Mesothelial cell of epicardium (in vitro differentiated cells): ENCODE measurements around the gene GPR68. TPM values are rescaled to one million over a fixed set of nuclear protein-coding genes. Genes with fewer than 3 reads are reported as not detected.

Source experiments
- DNase-seq, 2 experiments: peaks; one replicate each; pipeline ENCODE4 v3.0.0; 2021; ENCODE audit warnings: low spot score in 2 of 2; ENCODE audit not compliant: unreplicated experiment in 2 of 2
- H3K27ac Mint-ChIP-seq: 2 replicates; pipeline ENCODE4 v1.8.0; 2021; ENCODE audit warnings: mixed read lengths
- H3K27me3 Mint-ChIP-seq: 2 replicates; pipeline ENCODE4 v1.8.0; 2021; ENCODE audit warnings: low read depth, mixed read lengths
- H3K36me3 Mint-ChIP-seq: 2 replicates; pipeline ENCODE4 v1.8.0; 2021; ENCODE audit warnings: mixed read lengths
- H3K4me1 Mint-ChIP-seq: 2 replicates; pipeline ENCODE4 v1.8.0; 2021; ENCODE audit warnings: mixed read lengths
- H3K4me3 Mint-ChIP-seq: 2 replicates; pipeline ENCODE4 v1.8.0; 2021; ENCODE audit warnings: mild to moderate bottlenecking, moderate library complexity, mixed read lengths
- H3K9me3 Mint-ChIP-seq: 2 replicates; pipeline ENCODE4 v1.8.0; 2021; ENCODE audit warnings: mixed read lengths
- total RNA-seq: library from RNA; stranded (reverse); gene quantifications from 3 replicates; pipeline ENCODE4 v1.2.1, GENCODE V29; 2021
- TF ChIP-seq, protein P1 (sequence below): fragments of 200-600 bp; sonication (generic); IDR thresholded peaks from one replicate; pipeline ENCODE4 v1.5.0; 2021; ENCODE audit warnings: antibody characterized with exemption; ENCODE audit not compliant: unreplicated experiment

GPR68 gene
- total RNA-seq, 1 donor from 2014 or later, result 1.1 TPM

DNA sequence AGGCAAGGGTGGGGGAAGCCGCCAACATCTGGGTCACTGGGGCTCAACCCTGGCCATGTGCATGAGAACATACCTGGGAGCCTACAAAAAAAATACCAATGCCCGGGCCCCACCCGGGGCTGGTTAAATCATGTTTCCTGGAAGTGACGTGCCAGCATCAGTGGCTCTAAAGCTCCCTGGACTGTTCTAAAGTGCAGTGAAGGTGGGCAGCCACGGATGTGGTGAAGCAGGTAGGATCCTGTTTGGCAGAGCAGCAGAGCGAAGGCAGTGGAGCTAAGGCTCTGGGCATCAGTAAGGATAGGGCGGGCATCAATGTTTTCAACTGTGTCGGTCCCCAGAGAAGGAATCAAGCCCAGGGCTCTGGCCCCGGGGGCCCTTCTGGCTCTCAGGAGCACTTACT, 525 bp upstream of the GPR68 start:
- no peaks in the 10 kb centered on the region for H3K36me3 Mint-ChIP-seq
- peaks cover 2% of the 10 kb centered on the region for H3K4me1 Mint-ChIP-seq
- H3K9me3 Mint-ChIP-seq, result peaks cover 15% of the 10 kb centered on the region
- H3K27me3 Mint-ChIP-seq, result peaks cover 6% of the 10 kb centered on the region
- no peak overlapping the region for H3K27ac Mint-ChIP-seq
- DNase-seq, result no peak
- no peak overlapping the region for H3K4me3 Mint-ChIP-seq
- TF ChIP-seq, protein P1, sequence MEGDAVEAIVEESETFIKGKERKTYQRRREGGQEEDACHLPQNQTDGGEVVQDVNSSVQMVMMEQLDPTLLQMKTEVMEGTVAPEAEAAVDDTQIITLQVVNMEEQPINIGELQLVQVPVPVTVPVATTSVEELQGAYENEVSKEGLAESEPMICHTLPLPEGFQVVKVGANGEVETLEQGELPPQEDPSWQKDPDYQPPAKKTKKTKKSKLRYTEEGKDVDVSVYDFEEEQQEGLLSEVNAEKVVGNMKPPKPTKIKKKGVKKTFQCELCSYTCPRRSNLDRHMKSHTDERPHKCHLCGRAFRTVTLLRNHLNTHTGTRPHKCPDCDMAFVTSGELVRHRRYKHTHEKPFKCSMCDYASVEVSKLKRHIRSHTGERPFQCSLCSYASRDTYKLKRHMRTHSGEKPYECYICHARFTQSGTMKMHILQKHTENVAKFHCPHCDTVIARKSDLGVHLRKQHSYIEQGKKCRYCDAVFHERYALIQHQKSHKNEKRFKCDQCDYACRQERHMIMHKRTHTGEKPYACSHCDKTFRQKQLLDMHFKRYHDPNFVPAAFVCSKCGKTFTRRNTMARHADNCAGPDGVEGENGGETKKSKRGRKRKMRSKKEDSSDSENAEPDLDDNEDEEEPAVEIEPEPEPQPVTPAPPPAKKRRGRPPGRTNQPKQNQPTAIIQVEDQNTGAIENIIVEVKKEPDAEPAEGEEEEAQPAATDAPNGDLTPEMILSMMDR, result no peak

DNA sequence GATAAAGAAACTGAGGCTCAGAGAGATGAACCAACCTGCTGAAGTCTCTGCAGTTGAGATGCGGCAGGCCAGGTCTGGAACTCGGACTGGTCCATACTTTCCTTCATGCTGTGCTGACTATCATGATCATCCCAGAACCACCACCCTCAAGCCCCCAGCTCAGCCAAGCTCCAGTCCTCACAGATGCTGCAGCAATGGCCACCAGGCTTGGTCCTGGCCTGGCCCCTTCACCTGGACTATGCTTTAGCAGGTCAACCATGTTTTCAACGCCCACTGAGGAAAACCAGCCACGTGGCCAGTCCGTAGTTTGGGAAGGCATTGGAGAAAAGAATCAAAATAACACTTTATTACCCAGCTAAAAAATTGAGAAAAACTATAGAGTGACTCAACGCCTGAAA, 1.4 kb downstream of the GPR68 start:
- H3K4me3 Mint-ChIP-seq, result no peak overlapping the region
- no peak for DNase-seq
- peaks cover 29% of the 10 kb centered on the region for H3K9me3 Mint-ChIP-seq
- peaks cover 6% of the 10 kb centered on the region for H3K27me3 Mint-ChIP-seq
- TF ChIP-seq, protein P1, result no peak
- no peak overlapping the region for H3K27ac Mint-ChIP-seq
- no peaks in the 10 kb centered on the region for H3K36me3 Mint-ChIP-seq
- H3K4me1 Mint-ChIP-seq, result no peaks in the 10 kb centered on the region

DNA sequence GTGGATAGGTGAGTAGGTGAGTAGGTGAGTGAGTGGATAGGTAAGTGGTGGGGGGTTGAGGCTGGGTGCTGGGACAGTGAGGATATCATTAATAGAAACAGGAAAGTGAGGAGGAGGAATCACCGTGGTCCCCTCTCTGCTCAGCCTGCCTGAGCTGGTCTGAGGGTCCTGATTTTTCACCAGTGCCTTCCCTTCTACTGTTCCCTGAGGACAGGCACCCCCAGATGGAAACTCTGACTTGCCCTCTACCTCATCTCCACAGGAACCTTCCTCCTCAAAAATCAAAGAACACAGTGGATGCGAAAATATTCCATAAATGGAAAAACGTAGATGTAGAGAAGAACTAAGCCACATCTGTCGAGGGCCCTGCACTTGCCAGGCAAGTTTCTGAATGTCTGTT, 1.9 kb downstream of the GPR68 start:
- Mint-ChIP-seq H3K4me1 (no peaks in the 10 kb centered on the region), H3K9me3 (peaks cover 29% of the 10 kb centered on the region), H3K4me3 (no peak overlapping the region), H3K27me3 (peaks cover 6% of the 10 kb centered on the region), H3K36me3 (no peaks in the 10 kb centered on the region), H3K27ac (no peak overlapping the region)
- no peak for DNase-seq
- TF ChIP-seq, protein P1, result no peak

DNA sequence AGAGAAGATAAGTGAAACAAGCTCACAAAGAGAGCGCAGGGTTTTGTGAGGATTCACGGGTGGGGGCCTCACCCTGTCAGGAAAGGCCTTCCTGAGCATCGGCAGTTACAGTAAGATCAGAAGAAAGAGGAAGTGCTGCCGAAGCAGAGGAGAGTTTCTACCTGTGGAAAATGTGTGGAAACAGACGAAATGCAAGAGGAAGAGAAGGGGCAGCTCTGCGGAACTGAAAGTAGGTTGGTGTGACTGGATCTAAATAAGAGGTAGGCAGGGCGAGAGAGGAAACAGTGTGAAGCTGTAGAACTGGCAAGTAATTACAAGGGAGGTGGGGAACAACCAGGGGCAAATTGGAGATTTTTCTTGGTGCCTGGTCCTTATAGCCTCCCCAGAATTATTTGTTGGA, 2.6 kb downstream of the GPR68 start:
- Mint-ChIP-seq H3K36me3 (no peaks in the 10 kb centered on the region), H3K9me3 (peaks cover 24% of the 10 kb centered on the region), H3K4me3 (no peak overlapping the region), H3K27me3 (peaks cover 6% of the 10 kb centered on the region), H3K4me1 (no peaks in the 10 kb centered on the region), H3K27ac (no peak overlapping the region)
- TF ChIP-seq, protein P1, result no peak
- DNase-seq, result no peak

DNA sequence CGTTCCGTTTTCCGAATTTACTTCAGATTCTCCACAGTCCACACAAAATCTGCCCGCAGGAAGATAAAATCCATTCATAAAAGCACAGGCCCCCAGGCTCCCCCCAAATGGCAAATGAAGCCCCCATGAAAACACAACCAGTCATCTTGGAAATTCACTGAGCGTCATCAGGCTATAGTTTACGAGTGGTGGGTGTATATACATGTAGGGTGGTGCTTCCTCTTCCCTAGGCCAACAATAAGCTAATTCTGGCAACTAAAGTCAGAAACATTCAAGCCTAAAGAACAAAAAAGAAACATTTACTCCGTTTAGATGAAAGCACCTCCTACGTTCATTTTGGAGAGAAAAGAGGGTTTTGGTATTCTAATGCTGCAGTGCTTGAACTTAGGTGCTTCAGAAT, 5.8 kb downstream of the GPR68 start:
- H3K9me3 Mint-ChIP-seq, result peaks cover 24% of the 10 kb centered on the region
- no peak overlapping the region for H3K27ac Mint-ChIP-seq
- H3K4me1 Mint-ChIP-seq, result no peaks in the 10 kb centered on the region
- H3K36me3 Mint-ChIP-seq, result peaks cover 5% of the 10 kb centered on the region
- TF ChIP-seq, protein P1, result no peak
- DNase-seq, result no peak
- no peak overlapping the region for H3K4me3 Mint-ChIP-seq
- peaks cover 6% of the 10 kb centered on the region for H3K27me3 Mint-ChIP-seq

DNA sequence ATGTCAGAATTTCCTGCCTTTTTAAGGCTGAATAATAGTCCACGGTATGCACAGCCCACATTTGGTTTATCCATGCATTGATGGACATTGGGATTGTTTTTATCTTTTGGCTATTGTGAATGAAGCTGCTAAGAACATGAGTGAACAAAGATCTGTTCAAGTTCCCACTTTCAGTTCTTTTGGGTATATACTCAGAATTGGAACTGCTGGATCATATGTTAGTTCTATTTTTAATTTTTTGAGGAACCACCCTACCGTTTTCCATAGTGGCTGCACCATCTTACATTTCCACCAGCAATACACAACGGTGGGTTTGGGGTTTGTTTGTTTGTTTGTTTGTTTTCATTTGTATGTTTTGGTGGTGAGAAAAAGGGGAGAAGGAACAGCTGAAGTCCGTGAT, 6.4 kb downstream of the GPR68 start:
- H3K9me3 Mint-ChIP-seq, result peaks cover 24% of the 10 kb centered on the region
- no peak overlapping the region for H3K4me3 Mint-ChIP-seq
- H3K36me3 Mint-ChIP-seq, result peaks cover 5% of the 10 kb centered on the region
- no peaks in the 10 kb centered on the region for H3K4me1 Mint-ChIP-seq
- H3K27me3 Mint-ChIP-seq, result peaks cover 6% of the 10 kb centered on the region
- DNase-seq, result no peak
- TF ChIP-seq, protein P1, result no peak
- no peak overlapping the region for H3K27ac Mint-ChIP-seq
